ENCODE measurements around the gene DIPK1C.
A peak's percentile ranks its signal among the peaks of the same experiment; 100 is the strongest.
"Not testable (repeated sequence)": the region's sequence is repeated elsewhere in the genome, so short reads cannot be mapped to it uniquely, and the experiment has no call there.

Gene DIPK1C

DNA sequence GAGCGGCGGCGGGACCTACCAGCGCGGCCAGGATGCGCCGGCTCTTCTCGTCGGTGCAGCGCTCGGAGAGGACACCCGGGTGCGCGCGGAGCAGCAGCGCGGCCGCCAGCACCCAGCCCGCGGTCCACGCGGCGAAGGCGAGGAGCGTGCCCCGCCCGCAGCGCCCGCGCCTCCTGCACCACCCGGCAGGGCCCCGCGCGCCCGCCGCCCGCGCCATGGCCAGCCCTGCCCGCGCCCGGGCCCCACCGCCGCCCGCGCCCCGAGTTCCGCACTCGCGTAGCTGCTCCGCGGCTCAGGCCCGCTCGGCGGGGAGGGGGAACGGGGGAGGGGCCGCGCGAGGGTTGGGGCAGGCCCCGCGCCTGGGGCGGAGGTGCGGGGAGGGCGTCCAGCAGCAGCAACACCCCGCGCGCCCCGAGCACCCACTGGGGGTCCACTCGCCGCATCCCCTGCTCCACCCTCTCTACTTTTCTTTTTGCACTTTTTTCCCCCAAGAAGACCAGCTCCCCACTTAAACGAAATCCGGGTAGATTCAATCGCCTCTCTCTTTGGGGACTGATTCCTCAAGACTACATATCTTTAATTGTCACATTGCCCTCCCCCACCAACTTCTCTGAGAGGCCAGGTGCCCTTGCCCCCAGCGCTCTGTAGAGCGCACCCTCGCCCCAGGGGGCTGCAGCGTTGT is at the start of gene DIPK1C:
Gene DIPK1C (minus strand): TSS at position 266 of the 682 bp plus-strand sequence. CDS start 49 bp downstream, at position 217.
- no peak for DNase-seq

GRCh38 chr18:74506448-74507084 is 49.5 kb upstream of the DIPK1C start:
- DNase-seq: no peak

- no peak for DNase-seq
Measured at GRCh38 chr18:74505776-74506175, 48.7 kb upstream of the DIPK1C start.

GRCh38 chr18:74503137-74503536 is 46.0 kb upstream of the DIPK1C start:
- DNase-seq: no peak

GRCh38 chr18:74501386-74501785 is 44.3 kb upstream of the DIPK1C start:
- no peak for DNase-seq

DNA sequence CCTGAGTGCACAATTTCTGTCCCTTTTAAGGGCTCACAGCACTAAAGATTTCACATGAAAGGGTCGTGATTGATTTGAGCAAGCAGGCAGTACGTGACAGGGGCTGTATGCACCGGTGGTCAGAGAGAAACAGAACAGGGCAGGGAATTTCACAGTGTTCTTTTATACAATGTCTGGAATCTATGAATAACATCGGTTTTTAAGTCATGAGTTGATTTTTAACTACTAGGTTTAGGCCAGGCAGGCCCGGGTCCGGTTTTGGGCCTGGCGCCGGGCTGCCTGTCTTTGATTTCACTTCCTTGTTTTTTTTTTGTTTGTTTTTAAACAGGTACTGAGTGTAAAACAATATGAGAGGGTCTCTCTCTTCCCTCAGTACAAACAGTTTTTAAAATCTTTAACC is 43.7 kb upstream of the DIPK1C start:
- not testable (repeated sequence) for DNase-seq

DNA sequence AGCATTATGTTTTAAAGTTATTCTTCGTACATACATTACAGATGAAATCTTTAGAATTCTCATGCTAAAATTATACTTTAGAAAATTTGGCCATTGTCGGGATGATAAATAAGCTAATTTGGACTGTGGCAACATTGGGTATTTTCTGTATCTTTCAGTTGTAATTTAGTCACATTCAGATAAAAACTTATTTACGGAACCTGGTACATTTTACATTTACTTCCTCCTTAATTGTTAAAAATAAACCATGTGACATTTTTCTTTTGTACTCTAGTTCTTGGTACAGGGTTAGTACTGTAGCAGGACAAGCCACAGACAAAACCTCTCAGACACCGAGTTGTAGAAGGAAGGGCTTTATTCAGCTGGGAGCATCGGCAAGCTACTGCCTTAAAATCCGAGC is 43.3 kb upstream of the DIPK1C start:
- DNase-seq: no peak

DNA sequence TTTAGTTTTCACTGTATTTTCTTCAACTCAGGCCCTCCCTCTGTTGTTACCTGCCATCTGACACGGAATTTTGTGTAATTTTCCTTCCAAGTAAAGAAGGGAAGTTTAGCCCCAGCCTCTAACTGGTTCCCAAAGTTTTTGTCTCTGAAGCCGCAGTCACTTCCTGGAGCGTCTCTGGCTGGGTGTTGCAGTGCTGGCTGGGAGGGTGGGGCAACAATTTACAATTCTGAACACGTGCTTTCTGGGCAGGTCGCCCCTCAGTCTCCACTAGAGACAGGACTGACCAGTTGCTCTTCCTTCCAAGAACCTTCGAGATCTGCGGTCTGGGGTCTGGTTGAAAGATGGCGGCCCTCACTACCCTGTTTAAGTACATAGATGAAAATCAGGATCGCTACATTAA is 42.5 kb upstream of the DIPK1C start:
- DNase-seq: peak; percentile 63

GRCh38 chr18:74498712-74499627 is 41.9 kb upstream of the DIPK1C start:
- DNase-seq: peak; percentile 81

DNA sequence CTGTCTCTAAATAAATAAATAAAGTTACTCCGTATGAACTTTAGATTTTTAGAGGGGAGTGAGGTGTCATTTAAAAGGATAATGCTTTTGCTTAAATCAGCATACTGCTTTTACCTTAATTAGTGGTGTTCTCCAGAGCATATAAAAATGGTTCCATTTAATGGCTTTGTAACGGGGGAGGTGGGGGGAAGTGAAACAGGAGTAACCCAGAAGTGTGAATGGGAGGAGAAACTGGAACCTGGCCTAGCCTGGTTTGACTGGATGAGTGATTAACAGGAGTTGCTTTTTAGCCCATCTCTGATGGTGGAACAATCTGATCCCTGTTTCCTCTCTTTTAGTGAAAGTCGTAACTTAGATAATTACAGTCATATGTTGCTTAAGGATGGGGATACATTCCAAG is 40.7 kb upstream of the DIPK1C start:
- DNase-seq: no peak

- no peak for DNase-seq
Measured at GRCh38 chr18:74497324-74497676, 40.2 kb upstream of the DIPK1C start.

- DNase-seq: peak; percentile 52
Measured at GRCh38 chr18:74496508-74497323, 39.6 kb upstream of the DIPK1C start.

- DNase-seq: peak; percentile 99
Measured at GRCh38 chr18:74495581-74496507, 38.7 kb upstream of the DIPK1C start, which contains the start of gene CNDP2. Gene CNDP2, plus strand, starts transcription at chr18:74496363. Its CDS starts 3,611 bp downstream, at chr18:74499974.

DNA sequence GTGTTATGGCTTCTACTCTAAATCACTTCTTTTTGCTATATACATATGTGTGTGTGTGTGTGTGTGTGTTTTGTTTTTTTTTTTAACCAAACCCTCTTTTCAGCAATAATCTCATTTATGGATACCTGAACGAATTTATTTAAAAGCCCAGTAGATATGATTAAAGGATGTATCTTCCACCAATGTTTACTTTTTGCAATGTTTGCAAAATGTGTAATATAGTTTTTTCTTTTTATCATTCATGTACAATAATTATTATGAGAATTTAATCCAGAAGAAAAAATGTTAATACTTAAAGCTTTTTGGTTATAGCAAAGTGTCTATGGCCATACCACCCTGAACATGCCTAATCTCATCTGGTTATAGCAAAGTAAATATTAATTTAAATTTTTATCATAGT is 37.4 kb upstream of the DIPK1C start:
- no peak for DNase-seq

GRCh38 chr18:74493689-74494088 is 36.6 kb upstream of the DIPK1C start:
- DNase-seq: peak; percentile 81

GRCh38 chr18:74492259-74492658 is 35.2 kb upstream of the DIPK1C start:
- DNase-seq: no peak

DNA sequence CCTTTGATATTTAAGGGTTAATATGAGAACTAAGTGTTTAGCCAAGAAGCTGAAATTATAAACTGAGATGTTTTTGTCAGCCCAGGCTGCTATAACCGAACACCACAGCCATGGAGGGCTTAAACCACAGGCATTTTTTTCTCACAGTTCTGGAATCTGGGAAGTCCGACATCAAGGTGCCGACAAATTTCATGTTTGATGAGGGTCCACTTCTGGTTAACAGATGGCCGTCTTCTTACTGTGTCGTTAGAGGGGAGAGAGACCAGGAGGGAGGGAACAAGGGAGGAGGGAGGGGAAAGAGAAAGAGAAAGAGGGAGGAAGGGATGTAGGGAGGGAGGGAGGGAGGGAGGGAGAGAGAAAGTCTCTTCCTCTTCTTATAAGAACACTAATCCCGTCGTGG is 32.6 kb upstream of the DIPK1C start:
- DNase-seq: no peak

- DNase-seq: no peak
Measured at GRCh38 chr18:74488864-74489263, 31.8 kb upstream of the DIPK1C start.

DNA sequence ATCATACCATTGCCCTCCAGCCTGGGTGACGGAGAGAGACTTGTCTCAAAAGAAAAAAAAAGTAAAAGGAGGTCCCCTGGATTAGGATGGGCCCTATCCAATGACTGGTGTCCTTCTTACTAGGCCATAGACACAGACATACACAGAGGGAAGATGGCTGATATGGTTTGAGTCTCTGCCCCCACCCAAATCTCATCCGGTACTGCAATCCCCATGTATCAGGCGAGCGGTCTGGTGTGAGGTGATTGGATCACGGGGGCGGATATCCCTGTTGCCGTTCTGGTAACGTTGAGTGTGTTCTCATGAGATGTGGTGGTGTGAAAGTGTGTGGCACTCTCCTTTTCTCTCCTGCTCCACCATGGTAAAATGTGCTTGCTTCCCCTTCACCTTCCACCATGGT is 31.2 kb upstream of the DIPK1C start:
- DNase-seq: no peak

- DNase-seq: no peak
Measured at GRCh38 chr18:74486119-74486849, 29.2 kb upstream of the DIPK1C start.

GRCh38 chr18:74482697-74483096 is 25.6 kb upstream of the DIPK1C start:
- DNase-seq: no peak

Data from CD4-positive, alpha-beta T cell treated with Interleukin-10 for 1 hour (primary cell).